ENCODE results near the gene SSX2B. TPM values are rescaled to one million over a fixed set of nuclear protein-coding genes. Genes with fewer than 3 reads are reported as not detected.
"Not testable (repeated sequence)": the region's sequence is repeated elsewhere in the genome, so short reads cannot be mapped to it uniquely, and the experiment has no call there.

Gene SSX2B

GRCh38 chrX:52797327-52797726 lies 46.3 kb downstream of the SSX2B start, which contains the start of gene SPANXN5:
SPANXN5 (minus strand) TSS chrX:52797427; CDS start chrX:52797348, 79 bp downstream.
- not testable (repeated sequence) for H3K27ac ChIP-seq (replicated peaks; ENCODE audit: low read length); H4K91ac ChIP-seq (ENCODE audit: low read depth, low read length, poor library complexity); H2AFZ ChIP-seq (ENCODE audit: low read length); H3K36me3 ChIP-seq (replicated peaks in 1 of 2; ENCODE audit: control insufficient read depth in 2 of 2, insufficient read depth in 2 of 2, low read length in 2 of 2); H2BK5ac ChIP-seq (ENCODE audit: low read length); H3K23ac ChIP-seq (ENCODE audit: low read depth, low read length, poor library complexity); H3K9ac ChIP-seq (ENCODE audit: low read depth, low read length, poor library complexity); H2BK12ac ChIP-seq (ENCODE audit: low read length); H3K4me1 ChIP-seq (ENCODE audit: control insufficient read depth in 2 of 2, insufficient read depth in 1 of 2, low read depth in 1 of 2, low read length in 2 of 2); H4K8ac ChIP-seq (ENCODE audit: low read depth, low read length); DNase-seq (ENCODE audit: low spot score); H2BK120ac ChIP-seq (ENCODE audit: low read depth, low read length); H3K4me2 ChIP-seq (ENCODE audit: insufficient read depth, low read length, poor library complexity, severe bottlenecking); H2AK5ac ChIP-seq (ENCODE audit: low read depth, low read length); H3K27me3 ChIP-seq (ENCODE audit: control insufficient read depth in 3 of 3, insufficient read depth in 3 of 3, low read depth in 1 of 3, low read length in 3 of 3); H3K14ac ChIP-seq (ENCODE audit: low read length); H3K18ac ChIP-seq (ENCODE audit: low read length); H3K4me3 ChIP-seq (ENCODE audit: low read length in 2 of 2); H2BK15ac ChIP-seq (ENCODE audit: low read length); H3K9me3 ChIP-seq (replicated peaks in 1 of 2; ENCODE audit: control insufficient read depth in 2 of 2, insufficient read depth in 1 of 2, low read depth in 1 of 2, low read length in 2 of 2); H3K4ac ChIP-seq (ENCODE audit: low read length); H3K79me1 ChIP-seq (ENCODE audit: low read depth, low read length)
- WGBS, 2 donors (ENCODE audit: extremely low coverage in 2 of 2, insufficient read length in 2 of 2, insufficient replicate concordance in 1 of 2): no CpG with 5 or more reads among the region's 2 CpGs

GRCh38 chrX:52804876-52805275 lies 53.8 kb downstream of the SSX2B start:
- H3K4me1 ChIP-seq (ENCODE audit: control insufficient read depth in 2 of 2, insufficient read depth in 1 of 2, low read depth in 1 of 2, low read length in 2 of 2); DNase-seq (ENCODE audit: low spot score); H3K18ac ChIP-seq (ENCODE audit: low read length); H2AK5ac ChIP-seq (ENCODE audit: low read depth, low read length); H3K27me3 ChIP-seq (ENCODE audit: control insufficient read depth in 3 of 3, insufficient read depth in 3 of 3, low read depth in 1 of 3, low read length in 3 of 3); H3K14ac ChIP-seq (ENCODE audit: low read length); H2AFZ ChIP-seq (ENCODE audit: low read length); H3K4me3 ChIP-seq (ENCODE audit: low read length in 2 of 2); H3K4me2 ChIP-seq (ENCODE audit: insufficient read depth, low read length, poor library complexity, severe bottlenecking); H3K9me3 ChIP-seq (replicated peaks in 1 of 2; ENCODE audit: control insufficient read depth in 2 of 2, insufficient read depth in 1 of 2, low read depth in 1 of 2, low read length in 2 of 2); H3K4ac ChIP-seq (ENCODE audit: low read length); H4K91ac ChIP-seq (ENCODE audit: low read depth, low read length, poor library complexity); H3K23ac ChIP-seq (ENCODE audit: low read depth, low read length, poor library complexity); H3K9ac ChIP-seq (ENCODE audit: low read depth, low read length, poor library complexity); H2BK5ac ChIP-seq (ENCODE audit: low read length); H2BK15ac ChIP-seq (ENCODE audit: low read length); H2BK120ac ChIP-seq (ENCODE audit: low read depth, low read length); H2BK12ac ChIP-seq (ENCODE audit: low read length); H3K79me1 ChIP-seq (ENCODE audit: low read depth, low read length); H3K27ac ChIP-seq (replicated peaks; ENCODE audit: low read length); H4K8ac ChIP-seq (ENCODE audit: low read depth, low read length); H3K36me3 ChIP-seq (replicated peaks in 1 of 2; ENCODE audit: control insufficient read depth in 2 of 2, insufficient read depth in 2 of 2, low read length in 2 of 2): not testable (repeated sequence)
- no CpG with 5 or more reads among the region's 2 CpGs for WGBS, 2 donors (ENCODE audit: extremely low coverage in 2 of 2, insufficient read length in 2 of 2, insufficient replicate concordance in 1 of 2)

Small RNA genes within 50 kb of the gene (small RNA-seq; reads per million reads assigned to genes)
- not detected for gene AC244505.3 (ENCODE audit: insufficient read depth)
- not detected for gene AC244505.5 (ENCODE audit: insufficient read depth)
- not detected for gene AC244505.6 (ENCODE audit: insufficient read depth)
- gene AC244505.7 (ENCODE audit: insufficient read depth): not detected

Data from neuronal stem cell (in vitro differentiated cells).